Stimulated activated CD8-positive, alpha-beta memory T cell treated with anti-CD3 and anti-CD28 coated beads, Interleukin-4, amount 100 ng/mL, for 1 hour (primary cell): ENCODE data around the gene CBFA2T3.

Source experiments
- DNase-seq, 2 donors: peaks; one replicate each; pipeline ENCODE4 v3.0.0-alpha.2; 2020; ENCODE audit warnings: low read depth in 2 of 2, low spot score in 1 of 2

The CBFA2T3 gene

DNA sequence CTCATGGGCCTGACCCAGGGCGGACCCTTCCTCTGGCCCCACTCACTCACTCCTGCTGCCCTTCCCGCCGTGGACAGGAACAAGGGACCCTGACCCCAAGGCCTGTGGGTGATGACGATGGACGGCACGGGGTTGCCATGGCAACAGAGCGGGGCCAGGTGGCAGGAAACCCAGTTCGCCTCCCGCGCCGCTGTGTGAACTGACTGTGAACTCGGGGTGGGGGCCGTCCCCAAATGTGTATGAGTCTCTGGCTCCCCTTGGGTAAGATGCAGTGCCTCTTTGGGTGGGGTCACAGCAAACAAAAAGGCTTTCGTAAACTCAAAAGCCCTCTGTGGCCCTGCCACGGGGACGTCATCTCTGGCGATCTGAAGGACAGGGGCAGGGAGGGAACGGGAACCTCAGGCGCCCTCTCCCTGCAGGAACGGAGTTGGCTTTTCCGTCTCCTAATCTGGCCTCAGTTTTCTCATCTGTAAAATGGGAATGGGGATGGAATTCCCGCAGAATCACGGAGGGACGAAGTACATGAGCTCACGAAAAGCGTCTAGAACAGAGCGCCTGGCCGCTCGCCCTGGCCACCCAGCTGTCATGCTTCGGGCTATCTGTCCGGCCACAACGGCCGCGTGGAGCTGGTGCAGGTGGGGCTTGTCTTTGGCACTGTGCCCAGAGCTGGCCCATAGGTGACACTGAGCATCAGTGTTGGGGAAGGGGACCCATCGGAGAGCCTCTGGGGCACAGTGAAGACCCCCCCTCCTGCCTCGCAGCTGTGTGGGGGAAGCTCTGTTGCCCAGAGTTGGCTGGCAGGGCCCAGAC, 65.7 kb downstream of the CBFA2T3 start:
- DNase-seq: no peak

DNA sequence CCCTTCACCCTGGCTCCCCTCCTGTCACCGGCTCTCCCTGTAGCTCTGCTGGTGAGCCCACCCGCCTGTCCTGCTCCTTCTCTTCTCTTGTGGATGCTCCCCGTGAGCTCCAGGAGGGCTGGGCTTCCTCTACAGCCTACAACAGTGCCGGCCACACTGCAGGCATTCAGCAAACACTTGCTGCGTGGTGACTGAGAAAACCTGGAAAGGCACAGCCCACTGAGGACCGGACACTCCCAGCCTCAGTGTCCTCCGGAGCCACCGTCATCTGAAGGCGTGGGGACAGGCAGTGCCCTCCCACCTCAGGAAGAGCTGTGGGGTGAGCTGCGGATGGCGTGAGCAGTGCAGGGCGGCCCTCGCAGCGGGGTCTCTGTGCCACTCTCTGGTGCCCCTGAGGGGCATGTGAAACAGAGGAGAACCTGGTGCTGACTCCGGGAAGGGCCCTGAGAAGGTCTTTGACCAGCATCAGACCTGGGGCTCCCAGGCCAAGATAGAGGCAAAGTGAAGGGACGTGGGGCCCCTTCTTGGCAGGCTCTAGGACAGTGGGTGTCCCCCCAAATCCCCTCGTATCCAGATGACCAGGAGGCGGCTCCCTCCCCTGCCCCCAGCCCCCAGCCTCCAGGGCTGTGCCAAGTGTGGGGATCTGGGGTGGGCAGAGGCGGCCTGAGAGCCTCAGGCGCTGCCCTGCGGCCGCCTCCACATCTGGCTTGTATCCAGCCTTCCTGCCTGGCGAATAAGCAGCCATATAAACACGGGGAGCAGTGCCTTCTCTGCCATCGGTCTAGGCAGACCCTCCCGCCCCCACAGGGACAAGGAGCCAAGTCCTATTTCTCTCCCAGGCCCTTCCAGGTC, 66.5 kb downstream of the CBFA2T3 start:
- no peak for DNase-seq

GRCh38 chr16:88909431-88910210, 67.4 kb downstream of the CBFA2T3 start:
- no peak for DNase-seq

DNA sequence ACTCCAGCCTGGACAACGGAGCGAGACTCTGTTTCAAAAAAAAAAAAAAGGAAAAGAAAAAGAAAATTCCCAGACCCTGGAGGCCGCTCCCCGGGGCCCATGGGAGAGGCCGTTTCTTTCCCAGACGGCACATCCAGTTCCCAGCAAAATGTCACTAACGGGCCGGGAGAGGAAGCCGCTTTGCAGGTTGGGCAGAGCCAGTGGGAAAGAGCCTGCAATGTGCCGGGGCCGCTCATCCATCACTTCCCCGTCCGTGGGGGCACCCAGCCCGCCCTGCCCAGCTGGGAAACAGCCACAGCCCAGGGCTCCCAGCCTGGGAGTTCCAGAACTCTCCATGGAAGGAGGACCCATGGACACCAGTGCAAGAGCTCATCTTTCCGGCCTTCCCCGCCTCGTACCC, 68.7 kb downstream of the CBFA2T3 start:
- DNase-seq: no peak

DNA sequence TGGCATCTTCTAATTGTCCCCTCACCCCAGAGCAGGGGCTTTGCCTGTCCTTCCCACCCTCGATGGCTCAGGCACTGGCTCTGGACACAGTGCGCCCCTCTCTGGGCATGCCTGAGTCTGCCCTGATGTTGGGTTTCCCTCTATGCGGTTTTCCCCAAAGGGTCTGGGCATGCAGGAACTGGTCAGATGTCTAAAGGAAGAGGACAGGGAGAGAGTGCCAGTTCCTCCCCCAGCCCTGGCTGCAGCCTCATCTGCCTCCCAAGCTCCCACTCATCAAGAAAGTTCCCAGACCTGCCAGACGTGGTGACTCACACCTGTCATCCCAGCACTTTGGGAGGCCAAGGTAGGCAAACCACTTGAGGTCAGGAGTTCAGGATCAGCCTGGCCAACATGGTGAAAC, 69.2 kb downstream of the CBFA2T3 start:
- DNase-seq: no peak

- no peak for DNase-seq
Measured at GRCh38 chr16:88906535-88907105, 70.4 kb downstream of the CBFA2T3 start.

GRCh38 chr16:88906020-88906419, 71.0 kb downstream of the CBFA2T3 start:
- no peak for DNase-seq

DNA sequence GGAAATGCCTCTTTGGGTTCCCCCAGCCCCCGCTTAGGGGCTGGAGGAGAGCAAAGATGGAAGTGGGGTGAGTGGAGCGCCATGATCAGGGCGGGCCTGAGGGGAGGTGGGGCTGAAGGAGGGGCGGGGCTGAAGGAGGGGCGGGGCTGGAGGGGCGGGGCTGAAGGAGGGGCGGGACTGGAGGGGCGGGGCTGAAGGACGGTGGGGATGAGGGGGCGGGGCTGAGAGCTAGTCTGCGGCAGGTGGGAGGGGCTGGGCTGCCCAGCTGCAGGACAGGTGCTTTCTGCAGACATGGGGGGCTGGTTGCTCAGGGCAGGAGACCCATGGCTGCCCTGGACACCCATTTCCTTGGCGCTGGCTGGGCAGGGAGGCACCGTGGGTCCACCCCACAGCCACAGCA, 71.4 kb downstream of the CBFA2T3 start:
- DNase-seq: no peak

GRCh38 chr16:88904676-88905365, 72.2 kb downstream of the CBFA2T3 start:
- DNase-seq: no peak

GRCh38 chr16:88903267-88903666, 73.7 kb downstream of the CBFA2T3 start:
- no peak for DNase-seq

GRCh38 chr16:88902744-88903143, 74.3 kb downstream of the CBFA2T3 start:
- no peak for DNase-seq

- DNase-seq: no peak
Measured at GRCh38 chr16:88901718-88902337, 75.2 kb downstream of the CBFA2T3 start.

GRCh38 chr16:88900662-88901052, 76.3 kb downstream of the CBFA2T3 start:
- no peak for DNase-seq

DNA sequence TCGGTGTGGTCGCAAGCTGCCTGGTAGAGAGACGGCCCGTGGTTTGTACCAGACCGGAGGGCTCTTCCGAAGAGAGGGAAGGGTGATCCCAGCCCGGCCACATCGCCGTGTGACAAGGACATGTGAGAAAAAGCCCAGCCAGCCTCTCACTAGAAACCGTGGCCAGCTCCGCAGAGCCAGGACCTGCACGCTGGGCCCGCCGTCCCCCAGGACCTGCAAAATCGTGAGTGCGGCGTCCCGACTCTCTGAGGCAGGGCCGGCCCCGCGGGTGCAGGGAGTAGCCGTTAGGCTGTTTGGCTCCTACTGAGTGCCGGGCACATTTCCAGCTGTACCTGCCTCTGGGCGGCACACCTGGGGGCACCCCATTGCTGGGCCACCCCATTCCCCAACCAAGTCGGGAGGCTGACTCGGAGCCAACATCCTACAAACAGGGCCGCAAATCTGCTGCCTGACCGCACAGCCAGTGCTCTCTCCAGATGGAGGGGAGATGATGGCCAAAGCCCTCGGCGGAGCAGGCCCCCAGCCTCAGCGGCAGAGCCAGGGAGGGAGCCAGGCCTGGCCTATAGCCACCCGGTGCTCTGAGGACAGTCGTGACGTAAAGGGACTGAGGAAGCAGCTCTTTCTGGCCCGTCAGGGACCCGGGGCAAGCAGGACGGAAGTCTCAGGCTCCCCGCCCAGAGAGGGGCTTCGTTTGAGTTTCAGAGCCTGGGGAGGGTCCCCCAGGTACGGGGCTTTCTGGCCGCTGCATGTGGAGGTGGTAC, 76.9 kb downstream of the CBFA2T3 start:
- no peak for DNase-seq

- no peak for DNase-seq
Measured at GRCh38 chr16:88897696-88898425, 79.1 kb downstream of the CBFA2T3 start.

DNA sequence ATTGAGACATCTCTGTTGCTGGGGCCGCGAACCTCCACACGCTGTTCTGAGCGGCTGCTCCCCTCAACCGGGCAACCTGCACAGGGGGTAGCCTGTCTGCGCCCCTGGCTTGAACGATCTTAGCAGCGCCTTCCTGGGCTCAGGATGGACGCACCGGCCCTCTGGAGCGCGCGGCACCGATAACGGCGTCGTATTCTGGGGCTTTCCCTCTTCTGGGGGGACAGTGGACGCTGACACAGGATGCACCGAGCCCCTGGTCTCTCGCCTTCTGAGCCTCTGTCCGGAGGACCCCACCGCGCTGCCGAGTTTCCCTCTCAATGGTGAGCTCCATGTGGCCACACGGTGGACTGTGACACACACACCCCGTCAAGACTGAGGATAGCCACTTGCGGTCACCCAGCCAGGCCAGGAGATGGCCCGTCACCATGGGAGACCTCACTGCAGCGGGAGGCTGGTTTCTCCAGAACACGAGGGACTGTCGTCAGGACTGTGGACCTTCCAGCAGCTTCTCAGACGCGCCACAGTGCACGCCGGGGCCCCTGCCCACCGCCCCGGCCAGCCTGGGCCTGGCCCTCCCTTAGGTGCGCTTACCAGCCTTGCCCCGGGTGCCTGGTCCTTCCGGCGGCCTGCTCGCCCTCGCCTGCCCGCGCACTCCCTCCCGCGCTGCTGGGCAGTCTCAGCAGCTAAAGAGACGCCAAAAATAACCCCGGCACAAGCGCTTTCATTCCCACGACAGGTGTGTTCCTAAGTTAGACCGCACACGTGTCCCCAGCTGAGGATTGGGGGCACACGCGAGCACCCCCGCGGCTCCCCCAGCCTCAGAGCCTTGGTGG, 80.6 kb downstream of the CBFA2T3 start:
- no peak for DNase-seq

GRCh38 chr16:88895335-88895734, 81.7 kb downstream of the CBFA2T3 start:
- DNase-seq: no peak
